Suprapubic skin (tissue), 4 donors: ENCODE results near the gene LDLRAD4. TPM values are rescaled to one million over a fixed set of nuclear protein-coding genes. Genes with fewer than 3 reads are reported as not detected.

Experiments
- DNase-seq, 2 donors: peaks; one replicate each; pipeline ENCODE4 v3.0.0-alpha.2; 2019; ENCODE audit warnings: low spot score in 2 of 2
- H3K27ac ChIP-seq: fragments of 200-600 bp; sonication (generic); one replicate; pipeline ENCODE4 v1.5.1; 2019
- H3K27me3 ChIP-seq: fragments of 200-600 bp; sonication (generic); one replicate; pipeline ENCODE4 v1.5.1; 2019
- H3K36me3 ChIP-seq: fragments of 200-600 bp; sonication (generic); one replicate; pipeline ENCODE4 v1.5.1; 2019
- H3K4me1 ChIP-seq: fragments of 200-600 bp; sonication (generic); one replicate; pipeline ENCODE4 v1.5.1; 2019
- H3K4me3 ChIP-seq: fragments of 200-600 bp; sonication (generic); one replicate; pipeline ENCODE4 v1.5.1; 2019; ENCODE audit warnings: mild to moderate bottlenecking
- H3K9me3 ChIP-seq: fragments of 200-600 bp; sonication (generic); one replicate; pipeline ENCODE4 v1.5.1; 2019
- EP300 ChIP-seq: sonication (generic); formaldehyde crosslinking; IDR thresholded peaks from one replicate; pipeline ENCODE4 v1.6.1; 2017; ENCODE audit warnings: antibody characterized with exemption
- POLR2A ChIP-seq, 2 donors: fragments of 450-650 bp; IDR thresholded peaks; one replicate each; pipeline ENCODE4 v1.6.1; 2017; ENCODE audit warnings: antibody characterized with exemption in 2 of 2, mild to moderate bottlenecking in 2 of 2, moderate library complexity in 2 of 2
- POLR2AphosphoS5 ChIP-seq, 3 donors: sonication (generic); formaldehyde crosslinking; IDR thresholded peaks; one replicate each; pipeline ENCODE4 v1.6.1; 2017; ENCODE audit warnings: antibody characterized with exemption in 3 of 3
- WGBS: methylation state at CpG from one replicate; pipeline ENCODE4 v1.1.5; 2018; 5-methylcytosine and 5-hydroxymethylcytosine counted together
- total RNA-seq, 4 donors: library from RNA; depleted of rRNA; stranded (reverse); fragments of >200 nt; gene quantifications; one replicate each; pipeline ENCODE4 v1.1.0, GENCODE V29; 2016
- TF ChIP-seq, protein P1 (sequence below), 2 donors: fragments of 200-600 bp in 1 of 2; fragments of 450-650 bp in 1 of 2; sonication (generic) in 1 of 2; IDR thresholded peaks; one replicate each; pipeline ENCODE4 v1.5.1; 2016 to 2019; ENCODE audit warnings: antibody characterized with exemption in 2 of 2, mild to moderate bottlenecking in 1 of 2, moderate library complexity in 1 of 2

Gene LDLRAD4
- total RNA-seq, 4 donors from 2014 or later, result 10.1 to 31.6 (median 15.1) TPM

DNA sequence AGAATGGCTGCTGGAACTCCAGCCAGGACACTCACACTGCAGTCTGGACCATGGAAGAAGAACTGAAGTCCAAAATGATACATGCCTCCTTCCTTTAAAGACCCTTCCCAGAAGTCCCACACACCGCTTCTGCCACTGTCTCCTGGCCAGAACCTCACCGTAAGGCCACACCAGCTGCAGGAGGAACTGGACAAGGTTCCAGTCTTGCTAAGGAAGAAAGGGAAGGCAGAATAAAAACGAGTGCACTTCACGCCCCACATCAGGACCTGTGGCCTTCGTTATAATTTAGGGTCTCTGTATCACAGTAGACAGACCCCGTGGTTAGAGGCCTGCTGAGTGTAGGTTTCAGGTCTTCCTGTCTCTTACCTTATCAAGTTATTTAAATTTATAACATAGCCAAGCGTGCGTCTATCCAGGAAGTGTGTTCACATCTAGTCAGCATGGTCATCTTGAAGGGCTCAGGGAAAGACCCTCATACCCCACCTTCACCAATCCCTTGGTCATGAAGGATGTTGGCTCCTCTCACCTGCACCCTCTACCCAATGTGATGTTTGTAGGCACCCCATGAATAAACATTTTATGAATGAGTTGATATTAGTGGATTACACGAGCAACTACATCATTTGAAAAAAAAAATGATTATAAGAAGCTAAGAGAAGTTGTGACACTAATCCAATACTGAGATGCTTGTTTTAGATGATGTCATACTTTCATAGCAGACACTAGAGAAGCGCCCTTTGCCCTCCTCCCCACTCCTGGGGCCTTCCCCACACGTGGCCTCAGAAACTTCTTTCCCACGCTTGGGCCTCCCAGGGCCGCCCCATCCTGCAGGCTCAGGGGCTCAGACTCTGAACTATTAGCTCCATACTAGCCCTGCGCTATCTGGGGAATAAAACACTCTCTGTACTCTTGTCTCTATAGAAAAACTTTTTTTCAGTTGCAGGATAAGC lies 350.2 kb downstream of the LDLRAD4 start:
- Histone ChIP-seq H3K4me1 (peaks cover 21% of the 10 kb centered on the region), H3K36me3 (no peaks in the 10 kb centered on the region), H3K27me3 (no peaks in the 10 kb centered on the region), H3K9me3 (no peaks in the 10 kb centered on the region), H3K4me3 (no peak overlapping the region), H3K27ac (no peak overlapping the region)
- DNase-seq, result no peak
- WGBS, result 75% methylated on average over 14 of the region's 14 CpGs
- TF ChIP-seq POLR2A (IDR thresholded peaks at IDR 0.05), result no peak
- no peak for TF ChIP-seq EP300
- no peak for TF ChIP-seq POLR2AphosphoS5 (IDR thresholded peaks at IDR 0.05)
- TF ChIP-seq, protein P1, sequence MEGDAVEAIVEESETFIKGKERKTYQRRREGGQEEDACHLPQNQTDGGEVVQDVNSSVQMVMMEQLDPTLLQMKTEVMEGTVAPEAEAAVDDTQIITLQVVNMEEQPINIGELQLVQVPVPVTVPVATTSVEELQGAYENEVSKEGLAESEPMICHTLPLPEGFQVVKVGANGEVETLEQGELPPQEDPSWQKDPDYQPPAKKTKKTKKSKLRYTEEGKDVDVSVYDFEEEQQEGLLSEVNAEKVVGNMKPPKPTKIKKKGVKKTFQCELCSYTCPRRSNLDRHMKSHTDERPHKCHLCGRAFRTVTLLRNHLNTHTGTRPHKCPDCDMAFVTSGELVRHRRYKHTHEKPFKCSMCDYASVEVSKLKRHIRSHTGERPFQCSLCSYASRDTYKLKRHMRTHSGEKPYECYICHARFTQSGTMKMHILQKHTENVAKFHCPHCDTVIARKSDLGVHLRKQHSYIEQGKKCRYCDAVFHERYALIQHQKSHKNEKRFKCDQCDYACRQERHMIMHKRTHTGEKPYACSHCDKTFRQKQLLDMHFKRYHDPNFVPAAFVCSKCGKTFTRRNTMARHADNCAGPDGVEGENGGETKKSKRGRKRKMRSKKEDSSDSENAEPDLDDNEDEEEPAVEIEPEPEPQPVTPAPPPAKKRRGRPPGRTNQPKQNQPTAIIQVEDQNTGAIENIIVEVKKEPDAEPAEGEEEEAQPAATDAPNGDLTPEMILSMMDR (IDR thresholded peaks at IDR 0.05), result no peak

DNA sequence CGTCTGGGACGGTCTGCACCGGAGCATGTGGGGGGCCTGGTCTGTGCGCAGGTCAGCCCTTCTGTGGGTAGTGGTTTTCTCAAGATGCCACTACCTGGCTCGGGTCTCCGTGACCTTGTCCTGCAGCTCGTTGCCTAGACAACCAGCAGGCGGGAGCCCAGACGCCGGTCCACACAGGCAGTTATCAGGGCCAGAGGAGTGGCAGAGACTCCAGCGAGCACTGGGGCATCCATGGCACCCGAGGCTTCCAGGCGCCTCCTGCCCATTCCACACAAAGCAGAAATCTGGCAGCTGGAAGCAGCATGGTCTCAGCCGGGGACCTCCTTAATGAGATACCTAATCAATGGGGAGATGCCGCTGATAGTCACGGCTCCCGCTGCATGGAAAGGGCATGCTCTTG lies 351.7 kb downstream of the LDLRAD4 start:
- H3K36me3 ChIP-seq, result no peaks in the 10 kb centered on the region
- no peak for DNase-seq
- H3K27me3 ChIP-seq, result no peaks in the 10 kb centered on the region
- no peaks in the 10 kb centered on the region for H3K9me3 ChIP-seq
- WGBS, result 95% methylated on average over 7 of the region's 17 CpGs
- no peak overlapping the region for H3K27ac ChIP-seq
- H3K4me1 ChIP-seq, result peaks cover 18% of the 10 kb centered on the region
- H3K4me3 ChIP-seq, result no peak overlapping the region
- TF ChIP-seq, protein P1 (IDR thresholded peaks at IDR 0.05), result no peak
- TF ChIP-seq EP300, result no peak
- TF ChIP-seq POLR2A (IDR thresholded peaks at IDR 0.05), result no peak
- no peak for TF ChIP-seq POLR2AphosphoS5 (IDR thresholded peaks at IDR 0.05)

DNA sequence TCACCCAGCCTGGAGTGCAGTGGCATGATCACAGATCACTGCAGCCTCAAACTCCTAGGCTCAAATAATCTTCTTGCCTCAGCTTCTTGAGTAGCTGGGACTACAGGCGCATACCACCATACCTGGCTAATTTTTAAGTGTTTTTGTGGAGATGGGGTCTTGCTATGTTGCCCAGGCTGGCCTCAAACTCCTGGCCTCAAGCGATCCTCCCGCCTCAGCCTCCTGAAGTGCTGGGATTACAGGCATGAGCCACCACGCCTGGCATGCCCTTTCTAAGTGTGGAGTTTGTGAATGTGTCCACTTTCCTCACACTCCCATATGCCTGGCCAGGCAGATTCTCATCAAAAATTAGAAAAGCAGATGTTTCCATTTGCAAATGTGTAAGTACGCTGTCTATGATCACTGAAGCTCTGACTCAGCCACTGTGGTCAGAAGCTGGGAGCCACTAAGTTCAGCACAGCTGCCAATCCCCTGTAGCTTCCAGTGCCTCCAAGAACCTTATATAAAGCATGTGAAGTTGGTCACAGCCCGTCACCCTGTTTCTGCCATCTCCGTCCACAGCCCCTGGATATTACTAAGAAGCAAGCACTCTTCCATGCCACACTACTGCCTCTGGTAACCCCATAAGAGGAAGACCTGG lies 352.4 kb downstream of the LDLRAD4 start:
- no peak overlapping the region for H3K4me3 ChIP-seq
- no peaks in the 10 kb centered on the region for H3K9me3 ChIP-seq
- no peaks in the 10 kb centered on the region for H3K36me3 ChIP-seq
- WGBS, result 90% methylated on average over 7 of the region's 7 CpGs
- DNase-seq, result no peak
- H3K4me1 ChIP-seq, result peaks cover 14% of the 10 kb centered on the region
- no peak for TF ChIP-seq EP300
- TF ChIP-seq POLR2AphosphoS5 (IDR thresholded peaks at IDR 0.05), result no peak
- TF ChIP-seq, protein P1 (IDR thresholded peaks at IDR 0.05), result no peak
- TF ChIP-seq POLR2A (IDR thresholded peaks at IDR 0.05), result no peak
- H3K27ac ChIP-seq, result no peak overlapping the region
- H3K27me3 ChIP-seq, result no peaks in the 10 kb centered on the region

DNA sequence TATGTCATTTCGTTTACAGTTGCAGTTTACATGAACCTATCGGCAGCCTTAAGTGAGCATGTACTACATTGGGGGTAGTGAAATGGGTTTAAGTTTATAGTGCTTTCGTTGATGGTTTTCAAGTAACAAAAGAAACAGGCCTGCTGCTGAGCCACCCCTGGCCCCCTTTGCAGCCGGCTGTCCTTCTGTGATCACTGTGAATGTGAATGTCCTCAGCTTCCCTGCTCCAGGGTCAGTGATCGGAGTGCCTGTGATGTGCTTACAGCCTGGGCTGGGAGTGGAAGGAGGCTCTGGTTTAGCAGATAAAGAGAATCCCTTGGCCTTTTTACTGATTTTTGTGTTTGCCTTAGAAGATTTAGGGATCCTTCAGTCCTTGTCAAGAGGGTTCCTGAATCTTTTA lies 353.6 kb downstream of the LDLRAD4 start:
- Histone ChIP-seq H3K27ac (no peak overlapping the region), H3K36me3 (no peaks in the 10 kb centered on the region), H3K4me3 (no peak overlapping the region), H3K4me1 (peaks cover 15% of the 10 kb centered on the region), H3K9me3 (no peaks in the 10 kb centered on the region), H3K27me3 (no peaks in the 10 kb centered on the region)
- 91% methylated on average over 5 of the region's 5 CpGs for WGBS
- TF ChIP-seq POLR2AphosphoS5 (IDR thresholded peaks at IDR 0.05) (no peak), EP300 (no peak), POLR2A (IDR thresholded peaks at IDR 0.05) (no peak)
- TF ChIP-seq, protein P1 (IDR thresholded peaks at IDR 0.05), result no peak
- DNase-seq, result no peak

DNA sequence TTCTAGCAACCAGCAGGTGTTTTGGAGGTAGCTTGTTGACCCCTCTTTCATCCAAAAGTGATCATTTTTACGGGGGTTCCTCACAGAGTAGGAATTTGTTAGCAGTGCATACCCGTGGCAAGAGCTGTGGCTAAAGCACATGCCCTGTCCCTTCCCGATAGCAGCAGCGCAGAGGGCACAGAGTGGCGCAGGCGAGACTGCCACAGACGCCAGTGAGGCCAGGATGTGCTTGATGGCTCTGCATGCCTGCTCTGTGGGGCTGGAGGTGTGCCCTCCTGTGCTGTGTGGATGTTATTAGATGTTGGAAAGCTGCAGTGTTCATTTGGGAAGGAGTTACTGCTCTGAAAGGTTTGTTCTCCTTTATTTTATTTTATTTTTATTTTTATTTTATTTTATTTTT lies 354.2 kb downstream of the LDLRAD4 start:
- no peak for DNase-seq
- no peak for TF ChIP-seq POLR2A (IDR thresholded peaks at IDR 0.05)
- TF ChIP-seq POLR2AphosphoS5 (IDR thresholded peaks at IDR 0.05), result no peak
- TF ChIP-seq, protein P1 (IDR thresholded peaks at IDR 0.05), result no peak
- TF ChIP-seq EP300, result no peak
- no peaks in the 10 kb centered on the region for H3K9me3 ChIP-seq
- no peaks in the 10 kb centered on the region for H3K27me3 ChIP-seq
- peaks cover 14% of the 10 kb centered on the region for H3K4me1 ChIP-seq
- no peaks in the 10 kb centered on the region for H3K36me3 ChIP-seq
- no peak overlapping the region for H3K27ac ChIP-seq
- no peak overlapping the region for H3K4me3 ChIP-seq
- 97% methylated on average over 7 of the region's 7 CpGs for WGBS
